Measurements from ENCODE around the gene FGF12. TPM values are rescaled to one million over a fixed set of nuclear protein-coding genes. Genes with fewer than 3 reads are reported as not detected.

Gene FGF12
- total RNA-seq, 4 donors from 2014 or later = 0.32 to 0.55 TPM; not detected in 2

- Histone ChIP-seq H3K27me3 (no peaks in the 10 kb centered on the region), H3K36me3 (no peaks in the 10 kb centered on the region), H3K27ac (no peak overlapping the region), H3K4me1 (no peaks in the 10 kb centered on the region), H3K4me3 (no peak overlapping the region), H3K9me3 (no peaks in the 10 kb centered on the region)
- no peak for DNase-seq
- WGBS, 2 donors (ENCODE audit: low coverage in 1 of 2) = 72 to 77% methylated on average over 6 of the region's 6 CpGs
- in situ Hi-C loops (cut with MboI; ENCODE audit: low pct_ligation_motif_present in 1 of 4, low pct_unique_long_range_greater_than_20kb in 1 of 4, low sequenced_read_pairs in 3 of 4) (no loop called here), intact Hi-C loops (cut with DNase I; ENCODE audit: low total_unique reads) (no loop called here)
- TF ChIP-seq EP300 (IDR thresholded peaks at IDR 0.05; ENCODE audit: low read depth) = no peak
- TF ChIP-seq POLR2AphosphoS5 (IDR thresholded peaks at IDR 0.05) = no peak
- TF ChIP-seq POLR2A (IDR thresholded peaks at IDR 0.05) = no peak
- TF ChIP-seq CTCF (IDR thresholded peaks at IDR 0.05) = no peak
These were observed 394.7 kb downstream of the FGF12 start for GRCh38 chr3:192332386-192333291.

- in situ Hi-C loops (cut with MboI; ENCODE audit: low pct_ligation_motif_present in 1 of 4, low pct_unique_long_range_greater_than_20kb in 1 of 4, low sequenced_read_pairs in 3 of 4) = no loop called here
- H3K27me3 ChIP-seq = no peaks in the 10 kb centered on the region
- H3K4me1 ChIP-seq = no peaks in the 10 kb centered on the region
- no peak for DNase-seq
- intact Hi-C loops (cut with DNase I; ENCODE audit: low total_unique reads) = no loop called here
- no peaks in the 10 kb centered on the region for H3K36me3 ChIP-seq
- no peak overlapping the region for H3K27ac ChIP-seq
- H3K4me3 ChIP-seq = no peak overlapping the region
- 50 to 52% methylated on average over 3 of the region's 3 CpGs for WGBS, 2 donors (ENCODE audit: low coverage in 1 of 2)
- no peaks in the 10 kb centered on the region for H3K9me3 ChIP-seq
- no peak for TF ChIP-seq EP300 (IDR thresholded peaks at IDR 0.05; ENCODE audit: low read depth)
- no peak for TF ChIP-seq CTCF (IDR thresholded peaks at IDR 0.05)
- TF ChIP-seq POLR2AphosphoS5 (IDR thresholded peaks at IDR 0.05) = no peak
- no peak for TF ChIP-seq POLR2A (IDR thresholded peaks at IDR 0.05)
These were observed 395.5 kb downstream of the FGF12 start for GRCh38 chr3:192331749-192332385.

GRCh38 chr3:192326656-192327055 lies 400.7 kb downstream of the FGF12 start:
- Histone ChIP-seq H3K27ac (no peak overlapping the region), H3K4me1 (no peaks in the 10 kb centered on the region), H3K27me3 (no peaks in the 10 kb centered on the region), H3K36me3 (no peaks in the 10 kb centered on the region), H3K4me3 (no peak overlapping the region), H3K9me3 (no peaks in the 10 kb centered on the region)
- 67 to 74% methylated on average over 2 of the region's 2 CpGs for WGBS, 2 donors (ENCODE audit: low coverage in 1 of 2)
- no peak for DNase-seq
- in situ Hi-C loops (cut with MboI; ENCODE audit: low pct_ligation_motif_present in 1 of 4, low pct_unique_long_range_greater_than_20kb in 1 of 4, low sequenced_read_pairs in 3 of 4) = no loop called here
- intact Hi-C loops (cut with DNase I; ENCODE audit: low total_unique reads) = no loop called here
- no peak for TF ChIP-seq POLR2A (IDR thresholded peaks at IDR 0.05)
- no peak for TF ChIP-seq EP300 (IDR thresholded peaks at IDR 0.05; ENCODE audit: low read depth)
- no peak for TF ChIP-seq POLR2AphosphoS5 (IDR thresholded peaks at IDR 0.05)

GRCh38 chr3:192317564-192317963 lies 409.8 kb downstream of the FGF12 start:
- WGBS, 2 donors (ENCODE audit: low coverage in 1 of 2) = 65% methylated on average over 2 of the region's 2 CpGs; no CpG with 5 or more reads in 1 of the 2 donors
- no peak for TF ChIP-seq CTCF (IDR thresholded peaks at IDR 0.05)
- no peak for DNase-seq
- in situ Hi-C loops (cut with MboI; ENCODE audit: low pct_ligation_motif_present in 1 of 4, low pct_unique_long_range_greater_than_20kb in 1 of 4, low sequenced_read_pairs in 3 of 4) = no loop called here
- Histone ChIP-seq H3K9me3 (no peaks in the 10 kb centered on the region), H3K4me3 (no peak overlapping the region), H3K27ac (no peak overlapping the region), H3K36me3 (no peaks in the 10 kb centered on the region), H3K27me3 (no peaks in the 10 kb centered on the region), H3K4me1 (no peaks in the 10 kb centered on the region)
- intact Hi-C loops (cut with DNase I; ENCODE audit: low total_unique reads) = no loop called here
